DOHH2 (cell line): Measurements from ENCODE around the gene PMIS2.
A peak's percentile ranks its signal among the peaks of the same experiment; 100 is the strongest.

ENCODE experiments used
- H3F3A ChIP-seq: fragments of 200-600 bp; sonication (generic), shearing (Covaris generic); 2 replicates; pipeline ENCODE4 v1.6.0; 2016; ENCODE audit warnings: antibody characterized with exemption, mild to moderate bottlenecking; ENCODE audit not compliant: control insufficient read depth, insufficient read depth
- H3K27ac ChIP-seq: fragments of 200-600 bp; sonication (generic); 2 replicates; pipeline ENCODE4 v1.5.1; 2014; ENCODE audit warnings: low read depth, mild to moderate bottlenecking, low read length, moderate library complexity
- H3K27me3 ChIP-seq: fragments of 200-600 bp; sonication (generic); 2 replicates; pipeline ENCODE4 v1.6.1; 2014; ENCODE audit warnings: mild to moderate bottlenecking, low read length, mixed read lengths; ENCODE audit not compliant: control insufficient read depth
- H3K36me3 ChIP-seq: fragments of 200-600 bp; sonication (generic); 2 replicates; pipeline ENCODE4 v1.6.1; 2014; ENCODE audit warnings: mild to moderate bottlenecking, low read length, moderate library complexity, mixed read lengths; ENCODE audit not compliant: control insufficient read depth
- H3K4me1 ChIP-seq: fragments of 200-600 bp; sonication (generic); 2 replicates; pipeline ENCODE4 v1.6.1; 2014; ENCODE audit warnings: mild to moderate bottlenecking, low read length, mixed read lengths; ENCODE audit not compliant: control insufficient read depth
- H3K4me2 ChIP-seq: fragments of 200-600 bp; sonication (generic); 2 replicates; pipeline ENCODE4 v1.6.0; 2014; ENCODE audit warnings: mild to moderate bottlenecking, low read length, moderate library complexity
- H3K4me3 ChIP-seq: fragments of 200-600 bp; sonication (generic); 2 replicates; pipeline ENCODE4 v1.5.1; 2014; ENCODE audit warnings: mild to moderate bottlenecking, low read length, mixed read lengths
- H3K79me2 ChIP-seq: fragments of 200-600 bp; sonication (generic); 2 replicates; pipeline ENCODE4 v1.6.1; 2014; ENCODE audit warnings: mild to moderate bottlenecking, low read length, mixed read lengths; ENCODE audit not compliant: control insufficient read depth
- H3K9me2 ChIP-seq: fragments of 200-600 bp; sonication (generic); replicated peaks from 2 replicates; pipeline ENCODE4 v1.6.1; 2014; ENCODE audit warnings: mild to moderate bottlenecking, low read length, mixed read lengths; ENCODE audit not compliant: control insufficient read depth
- H3K9me3 ChIP-seq: fragments of 200-600 bp; sonication (generic); 2 replicates; pipeline ENCODE4 v1.6.1; 2014; ENCODE audit warnings: antibody characterized with exemption, low read length, mixed read lengths; ENCODE audit not compliant: control insufficient read depth, insufficient read depth
- H4K20me1 ChIP-seq: fragments of 200-600 bp; sonication (generic); 2 replicates; pipeline ENCODE4 v1.6.0; 2014; ENCODE audit warnings: low read depth, mild to moderate bottlenecking, antibody characterized with exemption, low read length, moderate library complexity; ENCODE audit not compliant: control insufficient read depth, insufficient read depth
- EZH2phosphoT487 ChIP-seq: fragments of 200-600 bp; sonication (generic); IDR thresholded peaks from 2 replicates; pipeline ENCODE4 v1.6.1; 2017; ENCODE audit warnings: borderline replicate concordance, mild to moderate bottlenecking, antibody characterized with exemption, low read length, moderate library complexity, mixed read lengths
- TF ChIP-seq, protein P1 (sequence below): fragments of 200-600 bp; sonication (generic); IDR thresholded peaks from one replicate; pipeline ENCODE4 v1.5.1; 2014; ENCODE audit warnings: antibody characterized with exemption, mild to moderate bottlenecking, low read depth, low read length; ENCODE audit not compliant: poor library complexity, severe bottlenecking

The PMIS2 gene

DNA sequence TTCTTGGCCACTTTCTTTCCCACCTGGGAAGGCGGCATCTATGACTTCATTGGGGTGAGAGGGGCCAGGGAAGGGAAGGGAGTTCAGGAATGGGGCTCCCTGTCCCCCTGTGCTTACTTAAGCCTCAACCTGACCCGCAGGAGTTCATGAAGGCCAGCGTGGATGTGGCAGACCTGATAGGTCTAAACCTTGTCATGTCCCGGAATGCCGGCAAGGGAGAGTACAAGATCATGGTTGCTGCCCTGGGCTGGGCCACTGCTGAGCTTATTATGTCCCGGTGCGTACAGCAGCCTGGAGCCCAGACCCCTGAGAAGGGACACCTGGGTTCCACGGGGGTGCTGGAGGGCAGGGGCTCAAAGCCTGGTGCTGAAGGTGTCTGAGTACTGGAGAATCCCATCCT lies 39.4 kb upstream of the PMIS2 start:
- Histone ChIP-seq H3K79me2 (peaks cover 40% of the 10 kb centered on the region), H3K4me1 (peaks cover 18% of the 10 kb centered on the region), H3K27me3 (no peaks in the 10 kb centered on the region), H3K9me2 (no peaks in the 10 kb centered on the region), H3K9me3 (no peaks in the 10 kb centered on the region), H3K4me2 (peak overlapping the region; percentile 91), H3K36me3 (peaks cover 39% of the 10 kb centered on the region), H3K4me3 (peak overlapping the region; percentile 97), H4K20me1 (peaks cover 2% of the 10 kb centered on the region; the same call in 1 of the 2 replicates), H3K27ac (no peak overlapping the region), H3F3A (no peaks in the 10 kb centered on the region)
- TF ChIP-seq, protein P1, sequence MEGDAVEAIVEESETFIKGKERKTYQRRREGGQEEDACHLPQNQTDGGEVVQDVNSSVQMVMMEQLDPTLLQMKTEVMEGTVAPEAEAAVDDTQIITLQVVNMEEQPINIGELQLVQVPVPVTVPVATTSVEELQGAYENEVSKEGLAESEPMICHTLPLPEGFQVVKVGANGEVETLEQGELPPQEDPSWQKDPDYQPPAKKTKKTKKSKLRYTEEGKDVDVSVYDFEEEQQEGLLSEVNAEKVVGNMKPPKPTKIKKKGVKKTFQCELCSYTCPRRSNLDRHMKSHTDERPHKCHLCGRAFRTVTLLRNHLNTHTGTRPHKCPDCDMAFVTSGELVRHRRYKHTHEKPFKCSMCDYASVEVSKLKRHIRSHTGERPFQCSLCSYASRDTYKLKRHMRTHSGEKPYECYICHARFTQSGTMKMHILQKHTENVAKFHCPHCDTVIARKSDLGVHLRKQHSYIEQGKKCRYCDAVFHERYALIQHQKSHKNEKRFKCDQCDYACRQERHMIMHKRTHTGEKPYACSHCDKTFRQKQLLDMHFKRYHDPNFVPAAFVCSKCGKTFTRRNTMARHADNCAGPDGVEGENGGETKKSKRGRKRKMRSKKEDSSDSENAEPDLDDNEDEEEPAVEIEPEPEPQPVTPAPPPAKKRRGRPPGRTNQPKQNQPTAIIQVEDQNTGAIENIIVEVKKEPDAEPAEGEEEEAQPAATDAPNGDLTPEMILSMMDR: no peak

DNA sequence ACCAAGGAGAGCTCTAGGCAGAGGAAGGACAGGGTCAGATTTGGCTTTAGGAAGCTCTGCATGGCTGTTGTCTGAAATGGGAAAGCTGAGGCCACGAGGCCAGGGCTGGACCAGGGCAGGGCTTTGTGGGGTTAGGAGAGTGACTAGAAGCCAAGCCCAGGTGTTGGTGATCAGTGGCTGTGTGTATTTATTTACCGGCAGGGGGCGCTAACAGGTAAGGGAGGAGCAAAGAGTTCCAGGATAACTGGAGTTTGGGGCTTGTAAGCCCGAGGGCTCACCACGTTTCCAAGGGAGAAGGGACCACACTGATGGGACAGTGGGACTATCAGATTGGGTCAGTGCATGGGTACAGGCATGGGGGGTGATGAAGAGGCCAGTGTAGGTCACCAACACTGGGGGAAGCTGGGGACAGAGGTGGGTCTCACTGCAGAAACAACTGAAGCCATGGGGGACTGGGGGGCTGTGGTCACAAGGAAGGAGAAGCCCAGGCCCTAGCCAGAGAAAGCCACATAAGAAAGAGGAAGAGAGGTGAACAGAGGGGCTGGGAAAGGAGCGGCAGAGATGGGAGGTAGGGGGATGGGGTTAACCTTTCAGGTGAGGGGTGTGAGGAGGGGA lies 36.7 kb upstream of the PMIS2 start:
- Histone ChIP-seq H3K27me3 (no peaks in the 10 kb centered on the region), H3K4me2 (no peak overlapping the region), H3K36me3 (peaks cover 19% of the 10 kb centered on the region), H3K4me1 (peaks cover 13% of the 10 kb centered on the region), H3K27ac (no peak overlapping the region), H3K9me3 (no peaks in the 10 kb centered on the region), H3K79me2 (peaks cover 30% of the 10 kb centered on the region), H4K20me1 (peaks cover 2% of the 10 kb centered on the region; the same call in 1 of the 2 replicates), H3K9me2 (no peaks in the 10 kb centered on the region), H3F3A (no peaks in the 10 kb centered on the region), H3K4me3 (no peak overlapping the region)
- TF ChIP-seq EZH2phosphoT487: no peak
- TF ChIP-seq, protein P1: peak; percentile 93

DNA sequence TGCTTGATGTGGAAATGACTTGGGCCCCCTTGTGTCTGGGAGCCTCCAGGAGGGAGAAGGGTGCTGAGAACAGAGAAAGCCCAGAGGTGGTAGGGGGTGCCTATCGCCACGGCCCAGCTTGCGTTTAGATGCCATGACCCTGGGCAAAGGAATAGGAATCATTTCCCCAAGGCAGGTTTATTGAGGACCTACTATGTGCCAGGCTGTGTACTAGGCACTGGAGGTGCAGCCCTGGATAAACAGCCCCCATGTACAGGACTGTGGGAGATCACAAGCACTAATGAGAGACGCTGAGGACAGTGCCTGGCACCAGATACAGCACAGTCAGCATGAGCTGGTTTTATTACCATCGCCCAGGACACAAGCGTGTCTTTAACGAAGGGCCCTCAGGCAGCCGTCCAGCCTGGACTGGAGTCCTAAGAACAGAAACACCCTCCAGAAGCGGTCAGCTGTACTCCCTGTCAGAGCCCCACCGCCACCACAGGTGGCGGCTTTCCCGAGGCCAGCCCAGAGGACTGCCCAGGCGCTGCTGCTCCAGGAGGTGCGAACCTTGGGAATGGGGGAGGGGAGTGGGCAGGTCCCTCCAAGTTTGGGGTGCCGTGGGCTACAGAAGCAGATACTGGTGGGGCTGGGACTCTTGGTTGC lies 36.0 kb upstream of the PMIS2 start:
- Histone ChIP-seq H3K4me3 (no peak overlapping the region), H3K4me1 (peaks cover 9% of the 10 kb centered on the region), H3K27ac (no peak overlapping the region), H3K9me2 (no peaks in the 10 kb centered on the region), H3K9me3 (no peaks in the 10 kb centered on the region), H3K36me3 (peaks cover 12% of the 10 kb centered on the region), H3K79me2 (peaks cover 23% of the 10 kb centered on the region), H3F3A (no peaks in the 10 kb centered on the region), H3K27me3 (no peaks in the 10 kb centered on the region), H3K4me2 (no peak overlapping the region), H4K20me1 (peaks cover 2% of the 10 kb centered on the region; the same call in 1 of the 2 replicates)
- no peak for TF ChIP-seq EZH2phosphoT487
- TF ChIP-seq, protein P1: no peak
